UCSD-AML1 (cell line): ENCODE measurements around the gene TRERF1.

Source experiments
- DNase-seq: peaks from one replicate; lab custom pipeline; 2025; ENCODE audit not compliant: unreplicated experiment; lab: John Stamatoyannopoulos, UW

Gene TRERF1

GRCh38 chr6:42394881-42395620 lies 56.7 kb downstream of the TRERF1 start:
- no peak for DNase-seq

DNA sequence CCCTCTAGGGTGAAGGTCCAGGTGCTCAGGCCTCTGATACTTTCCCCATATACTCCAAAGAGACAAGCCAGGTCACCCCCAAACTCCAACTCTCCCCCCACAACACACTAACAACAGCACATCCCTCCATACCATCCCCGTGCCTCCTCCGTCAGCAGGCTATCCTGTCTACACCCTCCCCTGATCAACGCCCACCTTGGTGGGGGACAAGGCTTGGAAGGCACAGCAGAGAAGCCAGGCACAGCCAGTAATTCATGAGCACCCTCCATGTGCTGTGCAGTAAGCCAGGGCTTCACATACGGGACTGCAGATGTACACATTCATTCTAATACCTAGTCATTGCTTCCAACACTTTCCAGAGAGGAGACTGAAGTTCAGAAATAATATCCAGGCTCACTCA lies 57.6 kb downstream of the TRERF1 start:
- DNase-seq: no peak

- DNase-seq: no peak
Measured at GRCh38 chr6:42393339-42393738, 58.4 kb downstream of the TRERF1 start.

DNA sequence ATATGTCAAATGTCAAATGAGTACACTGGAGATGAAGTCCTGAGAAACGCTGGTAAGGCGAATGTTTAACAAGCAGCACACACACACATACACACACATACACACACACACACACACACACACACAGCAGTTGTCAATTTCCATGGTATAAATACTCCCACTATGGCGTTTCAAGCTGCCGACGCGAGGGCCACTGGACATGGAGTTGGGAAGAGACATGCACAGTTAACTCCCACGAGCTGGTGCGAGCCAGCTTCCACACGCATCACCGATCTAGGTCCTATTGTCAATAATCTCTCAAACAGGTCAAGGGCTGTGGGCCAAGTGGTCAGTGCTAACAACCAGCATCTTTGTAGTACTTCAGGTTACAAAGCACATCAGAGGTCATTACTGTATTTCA lies 58.9 kb downstream of the TRERF1 start:
- DNase-seq: no peak

- no peak for DNase-seq
Measured at GRCh38 chr6:42391441-42391840, 60.3 kb downstream of the TRERF1 start.

DNA sequence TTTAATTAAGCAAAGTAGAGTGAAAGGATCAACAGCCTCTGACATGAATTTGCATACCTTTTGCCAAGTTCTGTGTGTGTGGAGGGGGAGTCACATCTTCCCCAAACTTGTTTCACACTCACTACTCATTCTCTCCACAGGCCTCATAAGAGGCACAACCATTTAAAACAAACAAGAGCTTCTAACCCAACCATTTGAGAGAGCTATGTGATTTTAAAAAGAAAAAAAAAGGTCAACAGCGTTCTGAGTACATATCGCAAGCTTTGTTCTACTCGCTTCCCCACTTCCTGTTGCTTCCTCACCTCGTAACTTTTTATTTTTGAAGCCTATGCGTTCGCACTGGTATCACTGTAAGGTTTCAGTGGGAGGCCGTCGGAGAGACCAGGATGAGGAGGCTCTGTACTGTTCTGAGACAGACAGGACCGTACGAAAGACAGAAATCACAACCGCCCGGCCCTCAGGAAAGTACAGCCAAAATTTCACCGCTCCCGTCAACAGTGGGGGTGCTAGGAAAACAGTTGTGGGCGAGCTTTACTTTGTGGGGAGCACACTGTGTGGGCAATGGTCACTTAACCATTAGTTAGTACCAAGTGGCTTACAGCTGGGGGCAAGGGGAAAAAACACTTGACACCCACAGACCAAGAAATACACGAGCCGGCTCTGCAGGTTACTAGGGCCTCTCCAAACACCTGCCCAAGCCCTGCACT lies 61.3 kb downstream of the TRERF1 start:
- DNase-seq: no peak

- no peak for DNase-seq
Measured at GRCh38 chr6:42389736-42390135, 62.0 kb downstream of the TRERF1 start.

DNA sequence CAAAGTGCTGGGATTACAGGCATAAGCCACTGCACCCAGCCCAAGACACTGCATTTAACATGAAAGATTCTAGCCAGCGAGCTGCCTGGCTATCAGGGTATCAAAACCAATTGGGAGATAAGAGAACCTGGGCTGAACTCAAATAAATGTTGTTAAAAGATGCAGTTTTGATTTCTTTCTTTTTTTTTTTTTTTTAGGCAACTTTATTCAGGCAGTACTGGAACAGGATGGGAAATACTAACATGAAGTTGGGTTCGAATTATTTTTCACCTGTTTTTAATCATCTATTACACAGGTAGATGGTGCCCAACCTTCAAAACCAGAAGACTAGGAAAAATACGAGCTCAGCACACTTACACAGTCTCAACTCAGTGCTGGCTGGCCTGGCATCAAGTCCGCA lies 63.7 kb downstream of the TRERF1 start:
- no peak for DNase-seq

DNA sequence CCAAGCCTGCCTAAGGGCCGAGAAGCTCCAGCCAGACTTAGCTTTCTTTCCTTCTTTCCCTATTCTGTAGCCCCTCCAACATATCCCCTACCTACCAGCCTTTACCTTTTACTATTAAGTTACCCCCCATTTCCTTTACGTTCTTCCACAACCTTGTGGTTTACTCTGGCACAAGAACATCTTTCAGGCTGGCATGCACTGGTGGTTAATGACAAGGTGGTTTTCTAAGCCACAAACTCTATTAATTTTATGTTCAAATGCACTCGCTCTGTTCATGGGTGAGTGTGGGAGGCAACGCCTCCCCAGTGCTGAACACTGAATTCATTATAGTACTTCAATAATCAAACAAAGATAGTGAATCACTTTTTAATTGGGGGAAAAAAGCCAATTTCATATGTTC lies 64.4 kb downstream of the TRERF1 start:
- no peak for DNase-seq

DNA sequence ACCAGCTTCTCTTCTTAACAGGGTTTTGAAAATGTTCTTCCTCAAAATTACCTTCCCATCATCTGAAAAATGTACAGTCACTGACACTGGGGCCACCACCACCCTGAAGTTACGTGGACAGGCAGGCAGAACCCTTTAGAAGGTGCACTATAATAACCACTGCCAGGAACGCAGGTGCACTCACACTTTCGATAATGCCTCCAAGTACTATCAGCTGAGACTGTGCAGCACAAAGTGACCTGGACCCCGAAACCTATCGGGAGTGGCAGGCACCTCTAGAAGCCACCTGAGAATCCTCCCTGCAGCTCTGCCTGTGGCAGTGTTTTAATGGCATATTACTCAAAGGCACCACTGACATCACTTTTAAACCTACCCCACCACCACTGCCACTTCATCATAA lies 66.4 kb downstream of the TRERF1 start:
- no peak for DNase-seq

DNA sequence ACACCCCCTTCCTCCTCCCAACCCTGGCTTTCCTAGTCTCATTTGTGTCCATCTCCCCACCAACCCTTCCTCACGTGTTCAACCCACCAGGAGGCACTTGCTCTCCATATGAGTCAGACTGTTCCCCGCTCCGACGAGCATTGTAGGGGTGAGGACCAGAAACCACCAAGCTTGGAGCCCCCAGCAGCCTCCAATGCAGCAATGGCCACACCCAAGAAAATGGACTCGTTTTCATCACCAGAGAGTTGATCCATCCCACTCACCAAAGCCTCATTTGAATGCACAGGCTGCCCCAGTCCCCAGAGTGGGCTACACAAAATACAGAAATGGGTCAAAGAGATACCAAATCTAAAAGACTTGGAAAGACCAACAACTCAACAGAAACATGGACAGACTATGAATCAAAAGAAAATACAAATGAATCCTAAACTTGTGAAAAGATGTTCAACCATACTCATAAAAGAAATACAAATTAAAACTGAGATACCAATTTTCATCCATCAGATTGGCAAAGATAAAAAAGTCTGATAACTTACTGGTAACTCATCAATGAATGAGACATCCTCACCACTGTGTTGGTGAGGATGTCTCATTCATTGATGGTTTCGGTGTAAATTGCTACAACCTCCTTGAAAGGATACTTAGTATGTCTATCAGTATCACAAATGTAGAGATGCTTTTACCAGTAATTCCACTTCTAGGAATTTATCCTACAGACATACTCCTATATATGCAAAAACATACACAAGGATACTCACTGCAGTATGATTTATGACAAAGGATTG lies 68.1 kb downstream of the TRERF1 start:
- DNase-seq: no peak

DNA sequence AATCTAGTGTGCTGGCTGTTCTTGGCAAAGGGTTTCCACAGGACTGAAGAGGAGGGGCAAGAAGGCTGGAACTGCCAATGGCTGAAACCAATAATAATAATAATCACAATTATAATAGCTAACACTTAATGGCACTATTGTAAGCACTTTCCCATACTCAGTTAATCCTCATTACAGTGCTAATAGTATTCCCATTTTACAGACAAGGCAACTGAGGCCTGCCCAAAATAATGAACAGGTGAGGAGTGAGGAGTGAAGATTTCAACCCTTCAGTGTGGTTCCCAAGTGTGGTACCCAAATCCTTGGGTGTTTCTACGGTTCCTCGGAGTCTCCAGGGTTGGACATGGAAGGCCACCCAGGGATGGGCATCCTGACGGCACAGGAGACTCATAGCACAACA lies 69.9 kb downstream of the TRERF1 start:
- no peak for DNase-seq

DNA sequence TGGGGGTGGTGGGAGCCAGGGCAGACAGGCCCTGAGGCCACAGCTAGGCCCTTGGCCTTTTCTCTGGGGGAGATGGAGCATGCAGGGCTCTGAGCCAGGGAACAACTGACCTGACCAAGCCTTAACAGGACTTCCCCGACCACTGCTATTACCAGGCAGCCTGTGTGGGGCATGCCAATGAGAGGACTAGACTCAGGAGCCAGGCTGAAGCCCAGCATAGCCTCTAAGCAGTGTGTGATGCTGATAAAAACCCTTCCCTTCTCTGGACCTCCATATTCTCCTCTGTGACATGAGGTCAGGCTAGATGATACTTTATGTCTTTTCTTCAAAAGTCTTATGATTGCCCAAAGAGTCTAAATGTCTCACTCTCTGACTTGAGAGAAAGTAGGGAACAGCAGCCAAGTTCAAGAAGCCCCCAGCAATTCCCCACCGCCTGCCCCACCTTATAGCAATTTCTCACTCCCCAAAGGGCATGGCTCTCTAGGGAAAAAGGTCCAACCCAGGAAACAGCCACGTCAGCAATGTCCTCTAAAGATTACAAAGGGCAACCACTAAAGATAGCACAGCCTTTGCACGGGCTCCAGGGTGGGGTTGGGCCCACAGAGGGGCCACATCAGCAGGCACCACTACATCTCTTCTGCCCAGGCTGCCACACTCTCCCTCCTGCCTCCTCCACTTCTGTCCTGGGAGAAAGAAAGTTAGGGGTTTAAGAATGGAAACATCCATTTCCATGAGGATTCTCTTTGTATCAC lies 71.3 kb downstream of the TRERF1 start:
- DNase-seq: no peak

GRCh38 chr6:42378536-42378935 lies 73.2 kb downstream of the TRERF1 start:
- DNase-seq: no peak

DNA sequence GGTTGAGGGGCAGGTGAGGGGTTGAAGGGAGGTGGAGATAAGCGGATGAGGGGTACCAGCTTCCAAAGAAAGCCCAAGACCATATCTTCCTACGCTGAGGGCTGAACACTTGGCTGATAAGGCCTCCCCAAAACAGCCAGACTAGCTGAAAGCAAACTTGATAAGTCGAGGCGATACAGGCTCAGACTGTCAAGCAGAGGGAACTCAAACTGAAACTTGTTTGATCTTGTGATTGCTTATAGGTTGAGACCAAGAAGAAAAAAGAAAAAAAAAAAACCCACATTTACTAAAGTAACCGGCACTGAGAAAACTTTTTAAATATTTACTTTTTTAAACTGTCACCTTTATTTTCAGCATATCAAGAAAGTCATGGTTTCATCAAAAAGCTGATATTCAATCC lies 73.6 kb downstream of the TRERF1 start:
- DNase-seq: no peak

DNA sequence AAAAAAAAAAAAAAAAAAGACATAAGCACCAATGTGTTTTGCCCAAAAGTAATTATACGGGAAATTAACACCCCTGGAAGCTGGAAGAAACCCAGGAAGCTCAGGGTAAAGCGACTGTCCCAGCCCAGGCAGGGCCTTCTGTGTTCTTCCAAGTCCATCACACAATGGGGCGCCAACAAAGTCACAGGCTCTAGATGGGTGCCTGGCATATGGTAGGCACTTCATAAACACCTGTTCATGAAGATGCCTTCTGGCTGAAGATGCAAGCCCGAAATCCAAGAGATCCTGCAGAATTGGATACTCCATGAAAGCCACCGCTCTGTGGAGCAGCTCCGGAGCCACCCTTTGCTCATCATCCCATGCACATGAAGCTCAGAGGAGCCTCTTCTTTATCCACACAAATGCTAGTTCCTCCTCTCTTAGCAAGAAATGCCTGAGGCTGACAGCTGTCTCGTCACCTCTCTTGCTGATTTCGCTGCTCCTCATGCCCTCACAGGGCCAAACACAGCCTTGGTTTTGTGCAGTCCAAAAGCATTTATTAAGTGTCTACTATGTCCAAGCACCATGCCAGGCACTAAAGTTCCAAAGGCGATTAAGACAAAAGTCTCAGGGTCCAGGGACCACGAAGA lies 76.6 kb downstream of the TRERF1 start:
- no peak for DNase-seq

- DNase-seq: peak; percentile 39
Measured at GRCh38 chr6:42374018-42374669, 77.6 kb downstream of the TRERF1 start.

DNA sequence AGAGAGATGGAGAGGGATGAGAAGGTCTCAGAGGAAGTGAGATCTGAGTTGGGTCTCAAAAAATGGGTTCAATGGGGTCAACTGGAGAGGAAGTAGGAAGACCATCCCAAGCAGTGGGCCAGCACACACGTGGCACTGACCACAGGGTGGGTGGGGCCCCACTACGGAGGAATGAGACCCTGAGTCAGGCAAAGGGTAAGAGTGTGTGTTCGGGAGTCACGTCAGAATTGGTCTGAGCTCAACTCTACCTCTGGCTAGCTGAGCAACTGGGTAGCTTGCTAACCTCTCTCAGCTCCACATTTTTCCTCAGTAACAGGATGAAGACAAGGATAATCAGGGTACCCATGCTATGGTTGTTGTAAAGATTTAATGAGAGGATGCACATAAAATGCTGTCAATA lies 79.0 kb downstream of the TRERF1 start:
- DNase-seq: no peak

GRCh38 chr6:42370323-42370985 lies 81.3 kb downstream of the TRERF1 start:
- no peak for DNase-seq

DNA sequence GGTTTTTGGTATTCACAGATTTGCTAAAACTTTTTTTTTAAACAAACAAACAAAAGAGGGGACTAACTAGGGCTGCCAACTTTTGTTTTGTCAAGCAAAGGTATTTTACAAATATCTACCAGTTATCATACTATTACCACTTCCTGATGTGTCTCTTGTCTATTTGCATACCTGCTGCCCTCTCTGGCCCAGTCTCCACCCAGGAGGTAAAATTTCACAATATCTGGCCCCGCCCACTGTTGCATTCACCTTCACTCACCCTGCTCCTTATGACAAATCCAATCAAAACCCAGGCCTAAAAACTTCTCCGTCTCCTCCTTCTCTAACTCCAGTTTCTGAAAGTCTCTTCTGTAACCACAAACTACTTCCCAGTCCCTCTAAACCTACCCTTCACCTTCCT lies 82.2 kb downstream of the TRERF1 start:
- DNase-seq: no peak
